Measurements from ENCODE around the gene MRPL52. TPM values are rescaled to one million over a fixed set of nuclear protein-coding genes. Genes with fewer than 3 reads are reported as not detected.

The MRPL52 gene
- total and polyA plus RNA-seq, 4 experiments from 2014 or later: 58.0 to 164 (median 82.8) TPM

GRCh38 chr14:22882529-22883172 lies 53.0 kb downstream of the MRPL52 start:
- Mint-ChIP-seq H3K36me3 (peaks cover 15 to 23% of the 10 kb centered on the region in 2 donors), H3K9me3 (peaks cover 0 to 3% (median 0%) of the 10 kb centered on the region in 8 donors), H3K4me1 (peaks cover 23 to 63% (median 38%) of the 10 kb centered on the region in 4 donors), H3K27ac (peak overlapping the region in 6 of 7 donors; percentile 6 to 72 (median 38)), H3K4me3 (peak overlapping the region in 1 of 8 donors; percentile 36), H3K27me3 (no peaks in the 10 kb centered on the region)
- H3K4me3 ChIP-seq (ENCODE audit: low read length in 2 of 2): no peak overlapping the region
- CTCF ChIA-PET (ENCODE audit: partially characterized antibody): interaction anchor here (0.6 to 11.4 kb wide), 9 partner anchors 10 to 293 kb away, joined by 3 to 191 read pairs (median 5); partner anchors contain the start of genes AJUBA, DAD1 and LRP10
- POLR2A ChIA-PET (ENCODE audit: partially characterized antibody): interaction anchor here (0.7 to 10.8 kb wide), 6 partner anchors 8 to 52 kb away, joined by 3 to 208 read pairs (median 10); partner anchors contain the start of genes LRP10 and RBM23
- peaks cover 30% of the 10 kb centered on the region for H3K4me1 ChIP-seq (ENCODE audit: insufficient read depth, low read length)
- peak in 3 of 5 donors; percentile 29 to 72 (median 37) for DNase-seq
- intact Hi-C loops (cut with micrococcal nuclease): no loop called here
- H3K9me3 ChIP-seq (ENCODE audit: control insufficient read depth in 1 of 2, low read length in 2 of 2): no peaks in the 10 kb centered on the region
- H3K27me3 ChIP-seq (ENCODE audit: insufficient read depth, low read length): no peaks in the 10 kb centered on the region
- H3K36me3 ChIP-seq (ENCODE audit: insufficient read depth, low read length): peaks cover 16% of the 10 kb centered on the region
- no peak overlapping the region for H3K27ac ChIP-seq (ENCODE audit: low read depth, low read length)

GRCh38 chr14:22883173-22883976 lies 53.7 kb downstream of the MRPL52 start, which contains the start of gene REM2:
Gene REM2 (plus strand): TSS chr14:22883222. CDS start chr14:22883288, 66 bp downstream.
- H3K4me3 ChIP-seq (ENCODE audit: low read length in 2 of 2): no peak within 1 kb of the TSS
- peak within 1 kb of the TSS; percentile 13 to 95 (median 72) for H3K27ac Mint-ChIP-seq

GRCh38 chr14:22884076-22884737 lies 54.5 kb downstream of the MRPL52 start:
- intact Hi-C loops (cut with micrococcal nuclease): no loop called here
- Histone ChIP-seq H3K4me1 (ENCODE audit: insufficient read depth, low read length) (peaks cover 46% of the 10 kb centered on the region), H3K27me3 (ENCODE audit: insufficient read depth, low read length) (no peaks in the 10 kb centered on the region), H3K36me3 (ENCODE audit: insufficient read depth, low read length) (peaks cover 4% of the 10 kb centered on the region), H3K4me3 (ENCODE audit: low read length in 2 of 2) (no peak overlapping the region), H3K9me3 (ENCODE audit: control insufficient read depth in 1 of 2, low read length in 2 of 2) (no peaks in the 10 kb centered on the region), H3K27ac (ENCODE audit: low read depth, low read length) (no peak overlapping the region)
- ChIA-PET CTCF (ENCODE audit: partially characterized antibody) (interaction anchor here (9.8 to 11.4 kb wide), 2 partner anchors 12 to 15 kb away, joined by 84 to 191 read pairs; partner anchors contain the start of gene LRP10), POLR2A (ENCODE audit: partially characterized antibody) (interaction anchor here (0.6 to 10.8 kb wide), 8 partner anchors 12 to 296 kb away, joined by 3 to 208 read pairs (median 7); partner anchors contain the start of genes LRP10, PRMT5 and RBM23)
- Mint-ChIP-seq H3K9me3 (peaks cover 0 to 3% (median 0%) of the 10 kb centered on the region in 8 donors), H3K27me3 (no peaks in the 10 kb centered on the region), H3K4me1 (peaks cover 28 to 72% (median 48%) of the 10 kb centered on the region in 4 donors), H3K4me3 (peak overlapping the region in 1 of 8 donors; percentile 1), H3K27ac (peak overlapping the region; percentile 66 to 95 (median 77)), H3K36me3 (peaks cover 4 to 8% of the 10 kb centered on the region in 2 donors)
- DNase-seq: no peak

More at GRCh38 chr14:22883173-22883976, 53.7 kb downstream of the MRPL52 start, which contains the start of gene REM2:
- Mint-ChIP-seq H3K9me3 (peaks cover 0 to 3% (median 0%) of the 10 kb centered on the region in 8 donors), H3K36me3 (peaks cover 8 to 16% of the 10 kb centered on the region in 2 donors), H3K4me1 (peaks cover 25 to 64% (median 44%) of the 10 kb centered on the region in 4 donors), H3K27me3 (no peaks in the 10 kb centered on the region), H3K4me3 (peak within 1 kb of the TSS in 2 of 8 donors; percentile 1 to 60)
- Histone ChIP-seq H3K36me3 (ENCODE audit: insufficient read depth, low read length) (peaks cover 9% of the 10 kb centered on the region), H3K9me3 (ENCODE audit: control insufficient read depth in 1 of 2, low read length in 2 of 2) (no peaks in the 10 kb centered on the region), H3K4me1 (ENCODE audit: insufficient read depth, low read length) (peaks cover 38% of the 10 kb centered on the region), H3K27ac (ENCODE audit: low read depth, low read length) (no peak within 1 kb of the TSS), H3K27me3 (ENCODE audit: insufficient read depth, low read length) (no peaks in the 10 kb centered on the region)
- DNase-seq: no peak
- intact Hi-C loops (cut with micrococcal nuclease): no loop called here
- ChIA-PET CTCF (ENCODE audit: partially characterized antibody) (interaction anchor here (1.4 to 11.4 kb wide), 6 partner anchors 11 to 294 kb away, joined by 4 to 191 read pairs (median 5); partner anchors contain the start of genes AJUBA, DAD1 and LRP10), POLR2A (ENCODE audit: partially characterized antibody) (interaction anchor here (1.1 to 10.8 kb wide), 6 partner anchors 11 to 34 kb away, joined by 4 to 208 read pairs (median 12); partner anchors contain the start of genes LRP10 and RBM23)

Other genes starting within 250 kb of the MRPL52 start
- 100 to 1,000 TPM; 110 to 124 TPM for gene DAD1, start 240.7 kb upstream of the MRPL52 start, total RNA-seq
- 100 to 1,000 TPM; 602 to 735 TPM for gene DAD1, start 240.7 kb upstream of the MRPL52 start, polyA plus RNA-seq
- 10 to 100 TPM; 18.8 to 22.4 TPM for gene ABHD4, start 231.6 kb upstream of the MRPL52 start, total RNA-seq
- 10 to 100 TPM in 1 of 2 donors, 1 to 10 TPM in 1; 6.2 to 12.9 TPM for gene ABHD4, start 231.6 kb upstream of the MRPL52 start, polyA plus RNA-seq
- not detected for gene OR6J1, start 185.5 kb upstream of the MRPL52 start, total RNA-seq
- not detected for gene OR6J1, start 185.5 kb upstream of the MRPL52 start, polyA plus RNA-seq
- gene OXA1L, start 63.2 kb upstream of the MRPL52 start, total RNA-seq: 100 to 1,000 TPM; 129 to 137 TPM
- 10 to 100 TPM; 54.6 to 66.1 TPM for gene OXA1L, start 63.2 kb upstream of the MRPL52 start, polyA plus RNA-seq
- 1 to 10 TPM in 1 of 2 experiments, under 1 TPM in 1; 0.70 to 1.5 TPM for gene SLC7A7, start 14.5 kb upstream of the MRPL52 start, total RNA-seq
- under 1 TPM; 0.21 to 0.75 TPM for gene SLC7A7, start 14.5 kb upstream of the MRPL52 start, polyA plus RNA-seq
- gene MMP14, start 6.7 kb downstream of the MRPL52 start, total RNA-seq: 1 to 10 TPM; 3.0 to 3.8 TPM
- not detected for gene MMP14, start 6.7 kb downstream of the MRPL52 start, polyA plus RNA-seq
- 10 to 100 TPM; 93.1 to 98.1 TPM for gene LRP10, start 41.9 kb downstream of the MRPL52 start, total RNA-seq
- 100 to 1,000 TPM in 1 of 2 donors, 10 to 100 TPM in 1; 92.0 to 118 TPM for gene LRP10, start 41.9 kb downstream of the MRPL52 start, polyA plus RNA-seq
- gene REM2, start 53.3 kb downstream of the MRPL52 start, total RNA-seq: 1 to 10 TPM; 4.4 to 4.6 TPM
- 1 to 10 TPM in 1 of 2 donors, under 1 TPM in 1; 0.55 to 1.5 TPM for gene REM2, start 53.3 kb downstream of the MRPL52 start, polyA plus RNA-seq
- 100 to 1,000 TPM; 119 to 123 TPM for gene RBM23, start 89.3 kb downstream of the MRPL52 start, total RNA-seq
- gene RBM23, start 89.3 kb downstream of the MRPL52 start, polyA plus RNA-seq: 10 to 100 TPM; 57.1 to 58.3 TPM
- gene PRMT5, start 99.5 kb downstream of the MRPL52 start, total RNA-seq: 10 to 100 TPM; 25.8 to 30.5 TPM
- 10 to 100 TPM; 50.6 to 65.1 TPM for gene PRMT5, start 99.5 kb downstream of the MRPL52 start, polyA plus RNA-seq
- 10 to 100 TPM; 32.6 to 35.7 TPM for gene HAUS4, start 127.2 kb downstream of the MRPL52 start, total RNA-seq
- 10 to 100 TPM; 29.1 to 31.3 TPM for gene HAUS4, start 127.2 kb downstream of the MRPL52 start, polyA plus RNA-seq
- 1 to 10 TPM; 2.8 to 3.9 TPM for gene AJUBA, start 152.7 kb downstream of the MRPL52 start, total RNA-seq
- 1 to 10 TPM in 1 of 2 donors, under 1 TPM in 1; 0.30 to 1.3 TPM for gene AJUBA, start 152.7 kb downstream of the MRPL52 start, polyA plus RNA-seq
- 10 to 100 TPM; 13.2 to 13.3 TPM for gene C14orf93, start 180.3 kb downstream of the MRPL52 start, total RNA-seq
- 1 to 10 TPM; 6.0 to 7.9 TPM for gene C14orf93, start 180.3 kb downstream of the MRPL52 start, polyA plus RNA-seq
- 10 to 100 TPM; 31.4 to 33.6 TPM for gene PSMB5, start 205.0 kb downstream of the MRPL52 start, total RNA-seq
- gene PSMB5, start 205.0 kb downstream of the MRPL52 start, polyA plus RNA-seq: 10 to 100 TPM; 52.9 to 56.6 TPM
- not detected for gene PSMB11, start 212.3 kb downstream of the MRPL52 start, total RNA-seq
- gene PSMB11, start 212.3 kb downstream of the MRPL52 start, polyA plus RNA-seq: not detected
- gene CDH24, start 227.6 kb downstream of the MRPL52 start, total RNA-seq: 1 to 10 TPM; 1.3 to 1.6 TPM
- under 1 TPM; 0.15 to 0.53 TPM for gene CDH24, start 227.6 kb downstream of the MRPL52 start, polyA plus RNA-seq

All from CD4-positive, alpha-beta memory T cell (primary cell).